ENCODE data around the gene XRRA1.

DNA sequence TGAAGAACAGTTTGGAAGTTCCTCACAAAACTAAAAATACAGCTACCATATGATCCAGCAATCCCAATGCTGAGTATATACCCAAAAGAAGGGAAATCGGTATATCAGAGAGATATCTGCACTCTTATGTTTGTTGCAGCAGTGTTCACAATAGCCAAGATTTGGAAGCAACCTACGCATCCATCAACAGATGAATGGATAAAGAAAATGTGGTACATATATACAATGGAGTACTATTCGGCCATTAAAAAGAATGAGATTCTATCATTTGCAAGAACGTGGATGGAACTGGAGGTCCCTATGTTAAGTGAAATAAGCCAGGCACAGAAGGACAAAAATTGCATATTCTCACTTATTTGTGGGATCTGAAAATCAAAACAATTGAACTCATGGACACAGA is 46.5 kb downstream of the XRRA1 start:
- TF ChIP-seq, protein P1, sequence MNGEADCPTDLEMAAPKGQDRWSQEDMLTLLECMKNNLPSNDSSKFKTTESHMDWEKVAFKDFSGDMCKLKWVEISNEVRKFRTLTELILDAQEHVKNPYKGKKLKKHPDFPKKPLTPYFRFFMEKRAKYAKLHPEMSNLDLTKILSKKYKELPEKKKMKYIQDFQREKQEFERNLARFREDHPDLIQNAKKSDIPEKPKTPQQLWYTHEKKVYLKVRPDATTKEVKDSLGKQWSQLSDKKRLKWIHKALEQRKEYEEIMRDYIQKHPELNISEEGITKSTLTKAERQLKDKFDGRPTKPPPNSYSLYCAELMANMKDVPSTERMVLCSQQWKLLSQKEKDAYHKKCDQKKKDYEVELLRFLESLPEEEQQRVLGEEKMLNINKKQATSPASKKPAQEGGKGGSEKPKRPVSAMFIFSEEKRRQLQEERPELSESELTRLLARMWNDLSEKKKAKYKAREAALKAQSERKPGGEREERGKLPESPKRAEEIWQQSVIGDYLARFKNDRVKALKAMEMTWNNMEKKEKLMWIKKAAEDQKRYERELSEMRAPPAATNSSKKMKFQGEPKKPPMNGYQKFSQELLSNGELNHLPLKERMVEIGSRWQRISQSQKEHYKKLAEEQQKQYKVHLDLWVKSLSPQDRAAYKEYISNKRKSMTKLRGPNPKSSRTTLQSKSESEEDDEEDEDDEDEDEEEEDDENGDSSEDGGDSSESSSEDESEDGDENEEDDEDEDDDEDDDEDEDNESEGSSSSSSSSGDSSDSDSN (CRISPR knock-in tag; IDR thresholded peaks at IDR 0.05), result no peak
- TF ChIP-seq POLR2AphosphoS5 (IDR thresholded peaks at IDR 0.05; ENCODE audit: low read depth, low read length), result no peak
- TF ChIP-seq, protein P2, sequence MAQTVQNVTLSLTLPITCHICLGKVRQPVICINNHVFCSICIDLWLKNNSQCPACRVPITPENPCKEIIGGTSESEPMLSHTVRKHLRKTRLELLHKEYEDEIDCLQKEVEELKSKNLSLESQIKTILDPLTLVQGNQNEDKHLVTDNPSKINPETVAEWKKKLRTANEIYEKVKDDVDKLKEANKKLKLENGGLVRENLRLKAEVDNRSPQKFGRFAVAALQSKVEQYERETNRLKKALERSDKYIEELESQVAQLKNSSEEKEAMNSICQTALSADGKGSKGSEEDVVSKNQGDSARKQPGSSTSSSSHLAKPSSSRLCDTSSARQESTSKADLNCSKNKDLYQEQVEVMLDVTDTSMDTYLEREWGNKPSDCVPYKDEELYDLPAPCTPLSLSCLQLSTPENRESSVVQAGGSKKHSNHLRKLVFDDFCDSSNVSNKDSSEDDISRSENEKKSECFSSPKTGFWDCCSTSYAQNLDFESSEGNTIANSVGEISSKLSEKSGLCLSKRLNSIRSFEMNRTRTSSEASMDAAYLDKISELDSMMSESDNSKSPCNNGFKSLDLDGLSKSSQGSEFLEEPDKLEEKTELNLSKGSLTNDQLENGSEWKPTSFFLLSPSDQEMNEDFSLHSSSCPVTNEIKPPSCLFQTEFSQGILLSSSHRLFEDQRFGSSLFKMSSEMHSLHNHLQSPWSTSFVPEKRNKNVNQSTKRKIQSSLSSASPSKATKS (CRISPR knock-in tag; IDR thresholded peaks at IDR 0.05), result no peak
- TF ChIP-seq, protein P3, sequence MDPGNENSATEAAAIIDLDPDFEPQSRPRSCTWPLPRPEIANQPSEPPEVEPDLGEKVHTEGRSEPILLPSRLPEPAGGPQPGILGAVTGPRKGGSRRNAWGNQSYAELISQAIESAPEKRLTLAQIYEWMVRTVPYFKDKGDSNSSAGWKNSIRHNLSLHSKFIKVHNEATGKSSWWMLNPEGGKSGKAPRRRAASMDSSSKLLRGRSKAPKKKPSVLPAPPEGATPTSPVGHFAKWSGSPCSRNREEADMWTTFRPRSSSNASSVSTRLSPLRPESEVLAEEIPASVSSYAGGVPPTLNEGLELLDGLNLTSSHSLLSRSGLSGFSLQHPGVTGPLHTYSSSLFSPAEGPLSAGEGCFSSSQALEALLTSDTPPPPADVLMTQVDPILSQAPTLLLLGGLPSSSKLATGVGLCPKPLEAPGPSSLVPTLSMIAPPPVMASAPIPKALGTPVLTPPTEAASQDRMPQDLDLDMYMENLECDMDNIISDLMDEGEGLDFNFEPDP (CRISPR knock-in tag; conservative IDR thresholded peaks at IDR 0.05), result no peak
- TF ChIP-seq TAF1 (CRISPR knock-in tag; IDR thresholded peaks at IDR 0.05), result no peak
- no peak for TF ChIP-seq HOXA7 (CRISPR knock-in tag; IDR thresholded peaks at IDR 0.05)
- no peak for TF ChIP-seq HMG20B (CRISPR knock-in tag; conservative IDR thresholded peaks at IDR 0.05)
- TF ChIP-seq JUNB (CRISPR knock-in tag; IDR thresholded peaks at IDR 0.05; ENCODE audit: borderline replicate concordance), result no peak
- TF ChIP-seq, protein P4, sequence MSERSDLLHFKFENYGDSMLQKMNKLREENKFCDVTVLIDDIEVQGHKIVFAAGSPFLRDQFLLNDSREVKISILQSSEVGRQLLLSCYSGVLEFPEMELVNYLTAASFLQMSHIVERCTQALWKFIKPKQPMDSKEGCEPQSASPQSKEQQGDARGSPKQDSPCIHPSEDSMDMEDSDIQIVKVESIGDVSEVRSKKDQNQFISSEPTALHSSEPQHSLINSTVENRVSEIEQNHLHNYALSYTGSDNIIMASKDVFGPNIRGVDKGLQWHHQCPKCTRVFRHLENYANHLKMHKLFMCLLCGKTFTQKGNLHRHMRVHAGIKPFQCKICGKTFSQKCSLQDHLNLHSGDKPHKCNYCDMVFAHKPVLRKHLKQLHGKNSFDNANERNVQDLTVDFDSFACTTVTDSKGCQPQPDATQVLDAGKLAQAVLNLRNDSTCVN (CRISPR knock-in tag; IDR thresholded peaks at IDR 0.05; ENCODE audit: borderline replicate concordance), result no peak
- TF ChIP-seq ZNF780A (CRISPR knock-in tag; IDR thresholded peaks at IDR 0.05), result no peak
